Left lung (tissue), 10 donors: ENCODE data around the gene LRRC3C. TPM values are rescaled to one million over a fixed set of nuclear protein-coding genes. Genes with fewer than 3 reads are reported as not detected.
A peak's percentile ranks its signal among the peaks of the same experiment; 100 is the strongest.

Experiments
- ATAC-seq: fragments of 200-7000 bp; cut with Tn5 transposase; one replicate; pipeline ENCODE4 v1.9.1; 2020; ENCODE audit warnings: moderate library complexity
- DNase-seq, 4 donors: peaks; one replicate each; pipeline ENCODE4 v3.0.0-alpha.2; 2013 to 2020
- H3K27ac ChIP-seq, 2 donors: fragments of 200-600 bp; sonication (generic) in 1 of 2; one replicate each; pipeline versions ENCODE4 v1.5.0 to v1.8.0; 2020 to 2021
- H3K27me3 ChIP-seq, 2 donors: fragments of 200-600 bp; sonication (generic) in 1 of 2; one replicate each; pipeline versions ENCODE4 v1.5.0 to v1.8.0; 2020 to 2021
- H3K36me3 ChIP-seq, 2 donors: fragments of 200-600 bp; sonication (generic) in 1 of 2; one replicate each; pipeline versions ENCODE4 v1.5.0 to v1.8.0; 2020 to 2021
- H3K4me1 ChIP-seq, 2 donors: fragments of 200-600 bp; one replicate each; pipeline ENCODE4 v1.8.0; 2021
- H3K4me3 ChIP-seq, 2 donors: fragments of 200-600 bp; sonication (generic) in 1 of 2; one replicate each; pipeline versions ENCODE4 v1.5.0 to v1.8.0; 2020 to 2021; ENCODE audit warnings: mild to moderate bottlenecking in 1 of 2
- H3K9me3 ChIP-seq, 2 donors: fragments of 200-600 bp; sonication (generic) in 1 of 2; one replicate each; pipeline versions ENCODE4 v1.5.0 to v1.8.0; 2020 to 2021
- CTCF ChIP-seq, 2 donors: fragments of 200-600 bp; sonication (generic) in 1 of 2; IDR thresholded peaks; one replicate each; pipeline versions ENCODE4 v1.5.0 to v1.8.0; 2021; ENCODE audit warnings: antibody characterized with exemption in 2 of 2
- intact Hi-C, 2 donors: fragments of 100-400 bp; cut with DNase I; formaldehyde crosslinking; loops; one replicate each; pipeline versions ENCODE4 v1.11.2 to v1.14.2; 2022
- polyA plus RNA-seq, 6 donors: library from polyadenylated mRNA; unstranded; fragments of 120-200 nt; gene quantifications; one replicate each; pipeline ENCODE4 v1.2.1, GENCODE V29; 2013; ENCODE audit not compliant: insufficient read length in 6 of 6
- total RNA-seq, 2 donors: library from RNA; stranded (reverse); fragmentation: NEBNext Ultra II Directional; extraction: Animal tissue kit (Norgen Biotek cat#: 25700); gene quantifications; one replicate each; pipeline ENCODE4 v1.2.1, GENCODE V29; 2021
- donor health status: DM: no; HTN: yes; CAD: no.
- donor health status: DM: no; HTN: no; CAD: no.

The LRRC3C gene
- total and polyA plus RNA-seq, 8 donors = not detected

GRCh38 chr17:39972271-39972670 lies 44.7 kb downstream of the LRRC3C start:
- ATAC-seq (peak; percentile 41), DNase-seq (no peak)
- Histone ChIP-seq H3K4me3 (no peak overlapping the region), H3K36me3 (no peaks in the 10 kb centered on the region), H3K27ac (peak overlapping the region in 1 of 2 donors; percentile 66), H3K9me3 (no peaks in the 10 kb centered on the region), H3K4me1 (peaks cover 0 to 57% of the 10 kb centered on the region in 2 donors), H3K27me3 (no peaks in the 10 kb centered on the region)
- TF ChIP-seq CTCF (IDR thresholded peaks at IDR 0.05) = no peak
- intact Hi-C loops = no loop called here

- peaks cover 0 to 46% of the 10 kb centered on the region in 2 donors for H3K4me1 ChIP-seq
- H3K4me3 ChIP-seq = no peak overlapping the region
- H3K9me3 ChIP-seq = no peaks in the 10 kb centered on the region
- peak in 1 of 4 donors; percentile 7 for DNase-seq
- no peak for ATAC-seq
- no peaks in the 10 kb centered on the region for H3K36me3 ChIP-seq
- no peaks in the 10 kb centered on the region for H3K27me3 ChIP-seq
- TF ChIP-seq CTCF (IDR thresholded peaks at IDR 0.05) = no peak
- intact Hi-C loops = no loop called here
- H3K27ac ChIP-seq = no peak overlapping the region
Measured at GRCh38 chr17:39973496-39973895, 46.0 kb downstream of the LRRC3C start.

GRCh38 chr17:39974433-39974832 lies 46.9 kb downstream of the LRRC3C start:
- intact Hi-C loops = no loop called here
- Histone ChIP-seq H3K36me3 (no peaks in the 10 kb centered on the region), H3K27me3 (no peaks in the 10 kb centered on the region), H3K9me3 (no peaks in the 10 kb centered on the region), H3K4me1 (peaks cover 0 to 41% of the 10 kb centered on the region in 2 donors), H3K27ac (no peak overlapping the region), H3K4me3 (no peak overlapping the region)
- DNase-seq (peak in 1 of 4 donors; percentile 61), ATAC-seq (no peak)
- no peak for TF ChIP-seq CTCF (IDR thresholded peaks at IDR 0.05)

GRCh38 chr17:39975801-39976200 lies 48.3 kb downstream of the LRRC3C start:
- H3K27ac ChIP-seq = no peak overlapping the region
- no peak for DNase-seq
- H3K4me1 ChIP-seq = peaks cover 0 to 37% of the 10 kb centered on the region in 2 donors
- no peak overlapping the region for H3K4me3 ChIP-seq
- no peak for ATAC-seq
- intact Hi-C loops = no loop called here
- TF ChIP-seq CTCF (IDR thresholded peaks at IDR 0.05) = no peak
- H3K9me3 ChIP-seq = no peaks in the 10 kb centered on the region
- H3K27me3 ChIP-seq = no peaks in the 10 kb centered on the region
- no peaks in the 10 kb centered on the region for H3K36me3 ChIP-seq

- intact Hi-C loops = no loop called here
- DNase-seq = no peak
- Histone ChIP-seq H3K4me1 (peaks cover 9 to 33% of the 10 kb centered on the region in 2 donors), H3K27me3 (no peaks in the 10 kb centered on the region), H3K4me3 (no peak overlapping the region), H3K9me3 (no peaks in the 10 kb centered on the region), H3K36me3 (peaks cover 0 to 7% of the 10 kb centered on the region in 2 donors), H3K27ac (peak overlapping the region; percentile 85 to 95)
- TF ChIP-seq CTCF (IDR thresholded peaks at IDR 0.05) = no peak
- no peak for ATAC-seq
Measured at GRCh38 chr17:39979016-39979670, 51.6 kb downstream of the LRRC3C start.
